Germinal center (tissue), 1 donor: ENCODE measurements around the gene NXPE4.
"Not testable (repeated sequence)": the region's sequence is repeated elsewhere in the genome, so short reads cannot be mapped to it uniquely, and the experiment has no call there.

Experiments
- DNase-seq: peaks from one replicate; pipeline ENCODE4 v3.0.0; 2012; ENCODE audit warnings: mixed read lengths, low spot score

NXPE4 gene

DNA sequence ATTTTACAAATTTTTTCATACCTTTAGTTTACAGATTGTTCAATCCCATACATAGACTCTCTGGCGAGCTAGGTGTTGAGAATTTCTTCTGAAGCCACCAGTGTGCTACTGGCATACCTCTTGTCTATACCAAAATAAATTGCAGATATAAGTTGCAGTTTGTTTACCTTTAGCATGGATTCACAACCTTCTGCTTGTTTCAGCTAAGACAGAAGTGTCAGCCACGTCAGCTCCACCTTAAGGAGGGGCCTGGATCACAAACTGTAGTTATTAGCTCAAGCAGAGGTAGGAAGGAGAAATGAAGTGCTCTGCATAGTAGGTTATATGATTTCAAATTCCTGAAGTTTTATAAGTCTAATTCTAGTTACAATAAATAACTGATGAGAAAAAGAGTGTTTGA, at the start of gene NXPE4:
NXPE4 (minus strand) TSS at position 216 of the 400 bp plus-strand sequence. CDS start 1,027 bp downstream, outside the sequence.
- no peak for DNase-seq

GRCh38 chr11:114639440-114639839, 43.9 kb upstream of the NXPE4 start:
- not testable (repeated sequence) for DNase-seq

DNA sequence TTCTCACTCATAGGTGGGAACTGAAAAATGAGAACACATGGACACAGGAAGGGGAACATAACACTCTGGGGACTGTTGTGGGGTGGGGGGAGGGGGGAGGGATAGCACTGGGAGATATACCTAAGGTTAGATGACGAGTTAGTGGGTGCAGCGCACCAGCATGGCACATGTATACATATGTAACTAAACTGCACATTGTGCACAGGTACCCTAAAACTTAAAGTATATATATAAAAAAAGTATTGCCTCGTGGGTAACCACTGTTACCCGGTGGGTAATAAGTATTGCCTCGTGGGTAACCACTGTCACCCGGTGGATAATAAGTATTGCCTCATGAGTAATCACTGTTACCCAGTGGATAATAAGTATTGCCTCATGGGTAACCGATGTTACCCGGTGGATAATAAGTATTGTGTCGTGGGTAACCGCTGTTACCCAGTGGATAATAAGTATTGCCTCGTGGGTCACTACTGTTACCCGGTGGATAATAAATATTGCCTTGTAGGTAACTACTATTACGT, 35.9 kb upstream of the NXPE4 start:
- DNase-seq: not testable (repeated sequence)

DNA sequence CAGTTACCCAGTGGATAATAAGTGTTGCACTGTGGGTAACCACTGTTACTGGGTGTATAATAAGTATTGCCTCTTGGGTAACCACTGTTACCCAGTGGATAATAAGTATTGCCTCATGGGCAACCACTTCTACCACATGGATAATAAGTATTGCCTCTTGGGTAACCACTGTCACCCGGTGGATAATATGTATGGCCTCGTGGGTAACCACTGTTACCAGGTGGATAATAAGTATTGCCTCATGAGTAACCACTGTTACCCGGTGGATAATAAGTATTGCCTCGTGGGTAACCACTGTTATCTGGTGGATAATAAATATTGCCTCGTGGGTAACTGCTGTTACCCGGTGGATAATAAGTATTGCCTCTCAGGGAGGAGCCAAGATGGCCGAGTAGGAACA, 29.7 kb upstream of the NXPE4 start:
- DNase-seq: no peak

- DNase-seq: no peak
Measured at GRCh38 chr11:114624455-114625207, 29.0 kb upstream of the NXPE4 start.

- no peak for DNase-seq
Measured at GRCh38 chr11:114623720-114624119, 28.1 kb upstream of the NXPE4 start.

- no peak for DNase-seq
Measured at GRCh38 chr11:114622858-114623257, 27.3 kb upstream of the NXPE4 start.

DNA sequence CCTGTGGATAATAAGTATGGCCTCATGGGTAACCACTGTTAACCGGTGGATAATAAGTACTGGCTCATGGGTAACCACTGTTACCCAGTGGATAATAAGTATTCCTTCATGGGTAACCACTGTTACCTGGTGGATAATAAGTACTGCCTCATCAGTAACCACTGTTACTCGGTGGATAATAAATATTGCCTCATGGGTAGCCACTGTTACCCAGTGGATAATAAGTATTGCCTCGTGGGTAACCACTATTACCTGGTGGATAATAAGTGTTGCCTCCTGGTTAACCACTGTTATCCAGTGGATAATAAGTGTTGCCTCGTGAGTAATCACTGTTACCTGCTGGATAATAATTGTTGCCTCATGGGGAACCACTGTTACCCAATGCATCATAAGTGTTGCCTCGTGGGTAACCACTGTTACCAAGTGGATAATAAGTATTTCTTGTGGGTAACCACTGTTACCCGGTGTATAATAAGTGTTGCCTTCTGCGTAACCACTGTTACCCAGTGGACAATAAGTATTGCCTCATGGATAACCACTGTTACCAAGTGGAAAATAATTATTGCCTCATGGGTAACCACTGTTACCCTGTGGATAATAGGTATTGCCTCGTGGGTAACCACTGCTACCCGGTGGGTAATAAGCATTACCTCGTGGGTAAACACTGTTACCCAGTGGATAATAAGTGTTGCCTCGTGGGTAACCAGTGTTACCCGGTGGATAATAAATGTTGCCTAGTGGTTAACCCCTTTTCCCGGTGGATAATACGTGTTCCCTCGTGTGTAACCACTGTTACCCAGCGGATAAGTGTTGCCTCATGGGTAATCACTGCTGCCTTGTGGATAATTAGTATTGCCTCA, 26.6 kb upstream of the NXPE4 start:
- DNase-seq: no peak

DNA sequence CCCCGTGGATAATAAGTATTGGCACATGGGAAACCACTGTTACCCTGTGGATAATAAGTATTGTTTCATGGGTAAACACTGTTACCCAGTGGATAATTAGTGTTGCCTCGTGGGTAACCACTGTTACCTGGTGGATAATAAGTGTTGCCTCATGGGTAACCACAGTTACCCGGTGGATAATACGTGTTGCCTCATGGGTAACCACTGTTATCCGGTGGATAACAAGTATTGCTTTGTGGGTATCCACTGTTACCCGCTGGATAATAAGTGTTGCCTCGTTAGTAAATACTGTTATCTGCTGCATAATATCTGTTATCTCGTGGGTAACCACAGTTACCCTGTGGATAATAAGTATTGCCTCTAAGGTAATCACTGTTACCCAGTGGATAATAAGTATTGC, 25.5 kb upstream of the NXPE4 start:
- DNase-seq: no peak

DNA sequence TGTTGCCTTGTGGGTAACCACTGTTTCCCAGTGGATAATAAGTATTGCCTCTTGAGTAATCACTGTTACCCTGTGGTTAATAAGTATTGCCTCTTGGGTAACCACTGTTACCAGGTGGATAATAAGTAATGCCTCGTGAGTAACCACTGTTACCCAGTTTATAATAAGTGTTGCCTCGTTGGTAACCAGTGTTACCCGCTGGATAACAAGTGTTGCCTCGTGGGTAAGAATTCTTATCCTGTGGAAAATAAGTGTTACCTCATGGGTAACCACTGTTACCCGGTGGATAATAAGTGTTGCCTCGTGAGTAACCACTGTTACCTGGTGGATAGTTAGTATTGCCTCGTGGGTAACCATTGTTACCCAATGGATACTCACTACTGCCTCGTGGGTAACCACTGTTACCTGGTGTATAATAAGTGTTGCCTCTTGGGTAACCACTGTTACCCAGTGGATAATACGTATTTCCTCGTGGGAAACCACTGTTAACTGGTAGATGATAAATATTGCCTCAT, 24.1 kb upstream of the NXPE4 start:
- no peak for DNase-seq

- no peak for DNase-seq
Measured at GRCh38 chr11:114618139-114618538, 22.6 kb upstream of the NXPE4 start.

GRCh38 chr11:114617157-114618124, 21.9 kb upstream of the NXPE4 start:
- no peak for DNase-seq

- DNase-seq: no peak
Measured at GRCh38 chr11:114616516-114616915, 20.9 kb upstream of the NXPE4 start.

DNA sequence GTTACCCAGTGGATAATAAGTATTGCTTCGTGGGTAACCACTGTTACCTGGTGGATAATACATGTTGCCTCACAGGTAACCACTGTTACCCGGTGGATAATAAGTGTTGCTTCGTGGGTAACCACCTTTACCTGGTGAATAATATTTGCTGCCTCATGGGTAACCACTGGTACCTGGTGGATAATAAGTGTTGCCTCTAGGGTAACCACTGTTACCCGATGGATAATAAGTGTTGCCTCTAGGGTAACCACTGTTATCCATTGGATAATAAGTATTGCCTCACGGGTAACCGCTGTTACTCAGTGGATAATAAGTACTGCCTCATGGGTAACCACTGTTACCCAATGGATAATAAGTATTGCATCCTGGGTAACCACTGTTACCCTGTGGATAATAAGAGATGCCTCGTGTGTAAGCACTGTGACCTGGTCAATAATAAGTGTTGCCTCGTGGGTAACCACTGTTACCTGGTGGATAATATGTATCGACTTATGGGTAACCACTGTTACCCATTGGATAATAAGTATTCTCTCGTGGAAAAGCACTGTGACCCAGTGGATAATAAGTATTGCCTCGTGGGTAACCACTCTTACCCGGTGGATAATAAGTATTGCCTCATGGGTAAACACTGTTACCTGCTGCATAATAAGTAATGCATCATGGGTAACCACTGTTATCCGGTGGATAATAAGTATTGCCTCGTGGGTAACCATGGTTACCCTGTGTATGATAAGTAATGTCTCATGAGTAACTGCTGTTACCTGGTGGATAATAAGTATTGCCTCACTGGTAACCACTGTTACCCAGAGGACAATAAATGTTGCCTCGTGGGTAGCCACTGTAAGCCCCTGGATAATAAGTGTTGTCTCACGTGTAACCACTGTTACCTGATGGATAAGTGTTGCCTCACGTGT, 20.1 kb upstream of the NXPE4 start:
- no peak for DNase-seq

DNA sequence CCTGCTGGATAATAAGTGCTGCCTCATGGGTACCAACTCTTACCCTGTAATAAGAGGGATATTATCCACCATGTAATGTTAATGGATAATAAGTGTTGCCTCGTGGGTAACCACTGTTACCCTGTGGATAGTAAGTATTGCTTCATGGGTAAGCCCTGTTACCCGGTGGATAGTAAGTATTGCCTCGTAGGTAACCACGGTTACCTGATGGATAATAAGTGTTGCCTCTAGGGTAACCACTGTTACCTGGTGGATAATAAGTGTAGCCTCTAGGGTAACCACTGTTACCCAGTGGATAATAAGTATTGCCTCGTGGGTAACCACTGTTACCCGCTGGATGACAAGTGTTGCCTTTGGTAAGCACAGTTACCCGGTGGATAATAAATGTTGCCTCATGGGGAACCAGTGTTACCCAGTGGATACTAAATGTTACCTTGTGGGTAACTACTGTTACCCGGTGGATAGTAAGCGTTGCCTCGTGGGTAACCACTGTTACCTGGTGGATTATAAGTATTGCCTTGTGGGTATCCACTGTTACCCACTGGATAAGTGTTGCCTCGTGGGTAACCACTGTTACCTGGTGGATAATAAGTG, 18.6 kb upstream of the NXPE4 start:
- no peak for DNase-seq

DNA sequence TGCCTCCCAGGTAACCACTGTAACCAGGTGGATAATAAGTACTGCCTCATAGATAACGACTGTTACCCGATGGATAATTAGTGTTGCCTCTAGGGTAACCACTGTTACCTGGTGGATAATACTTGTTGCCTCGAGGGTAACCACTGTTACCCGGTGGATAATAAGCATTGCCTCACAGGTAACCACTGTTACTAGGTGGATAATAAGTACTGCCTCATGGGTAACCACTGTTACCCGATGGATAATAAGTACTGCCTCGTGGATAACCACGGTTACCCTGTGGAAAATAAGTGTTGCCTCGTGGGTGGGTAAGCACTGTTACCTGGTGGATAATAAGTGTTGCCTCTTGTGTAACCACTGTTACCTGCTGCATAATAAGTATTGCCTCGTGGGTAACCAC, 17.5 kb upstream of the NXPE4 start:
- DNase-seq: not testable (repeated sequence)

- DNase-seq: no peak
Measured at GRCh38 chr11:114612686-114613085, 17.1 kb upstream of the NXPE4 start.

GRCh38 chr11:114612199-114612598, 16.6 kb upstream of the NXPE4 start:
- not testable (repeated sequence) for DNase-seq

GRCh38 chr11:114610984-114611944, 15.7 kb upstream of the NXPE4 start:
- DNase-seq: no peak
